ENCODE measurements around the gene FAM135A. TPM values are rescaled to one million over a fixed set of nuclear protein-coding genes. Genes with fewer than 3 reads are reported as not detected.

The FAM135A gene
- total and polyA plus RNA-seq, 2 of the 8 experiments (the other 6 are each of a cell fraction or from before 2014, with no cell fraction given), result 17.4 to 35.7 TPM

GRCh38 chr6:70388814-70389213, 24.5 kb upstream of the FAM135A start:
- Histone ChIP-seq H2BK12ac (ENCODE audit: low read depth, low read length) (no peak overlapping the region), H3K27me3 (replicated peaks in 1 of 4; ENCODE audit: control insufficient read depth in 3 of 4, extremely low read depth in 1 of 4, insufficient read depth in 3 of 4, low read length in 3 of 4) (no peaks in the 10 kb centered on the region), H3K79me2 (ENCODE audit: control insufficient read depth in 1 of 2, insufficient read depth in 2 of 2, low read length in 2 of 2) (no peaks in the 10 kb centered on the region), H2BK20ac (ENCODE audit: low read length) (no peak overlapping the region), H4K8ac (ENCODE audit: extremely low read depth, insufficient read depth, low read length) (no peak overlapping the region), H3K23me2 (ENCODE audit: low read depth, low read length) (no peaks in the 10 kb centered on the region), H4K20me1 (replicated peaks in 1 of 2; ENCODE audit: control insufficient read depth in 1 of 2, insufficient read depth in 2 of 2, low read length in 2 of 2) (no peaks in the 10 kb centered on the region), H4K91ac (replicated peaks; ENCODE audit: insufficient read length, low read length) (no peak overlapping the region), H3K18ac (ENCODE audit: extremely low read depth, low read length) (no peak overlapping the region), H3K79me1 (ENCODE audit: low read depth, low read length) (no peaks in the 10 kb centered on the region), H3K27ac (ENCODE audit: low read depth, low read length) (no peak overlapping the region), H3K4me2 (ENCODE audit: insufficient read depth in 1 of 2, low read depth in 2 of 2, low read length in 2 of 2) (no peak overlapping the region), H2BK120ac (replicated peaks; ENCODE audit: low read depth, low read length) (no peak overlapping the region), H3K56ac (replicated peaks; ENCODE audit: insufficient read length, low read depth, low read length) (no peak overlapping the region), H3K9ac (replicated peaks in 1 of 4; ENCODE audit: extremely low read depth in 1 of 4, low read depth in 3 of 4, low read length in 3 of 4) (no peak overlapping the region), H2BK15ac (ENCODE audit: low read length) (no peak overlapping the region), H3K23ac (ENCODE audit: insufficient read length) (no peak overlapping the region), H3K4me1 (replicated peaks in 1 of 4; ENCODE audit: control insufficient read depth in 3 of 4, insufficient read depth in 4 of 4, low read length in 3 of 4) (no peaks in the 10 kb centered on the region), H3K4me3 (ENCODE audit: extremely low read depth in 1 of 4, insufficient read depth in 2 of 4, low read depth in 3 of 4, low read length in 4 of 4) (no peak overlapping the region), H3K14ac (ENCODE audit: insufficient read length) (no peak overlapping the region), H2AFZ (ENCODE audit: low read length) (no peak overlapping the region), H3K4ac (replicated peaks; ENCODE audit: insufficient read length, low read depth, low read length) (no peak overlapping the region), H3K36me3 (ENCODE audit: control insufficient read depth in 2 of 4, insufficient read depth in 4 of 4, low read length in 3 of 4) (no peaks in the 10 kb centered on the region), H4K5ac (ENCODE audit: insufficient read length, low read depth, low read length) (no peak overlapping the region), H2AK5ac (ENCODE audit: low read depth, low read length) (no peak overlapping the region), H2BK5ac (ENCODE audit: low read depth, low read length) (no peak overlapping the region), H3K9me3 (ENCODE audit: insufficient read depth in 2 of 2, low read depth in 1 of 2, low read length in 1 of 2) (no peaks in the 10 kb centered on the region)
- ChIA-PET POLR2A (ENCODE audit: partially characterized antibody) (interaction anchor here (1.3 kb wide), 1 partner anchor 24 kb away, joined by 5 read pairs; the partner anchor contains the start of gene FAM135A), CTCF (ENCODE audit: partially characterized antibody) (interaction anchor here (0.6 to 3.1 kb wide), 10 partner anchors 9 to 168 kb away, joined by 3 to 24 read pairs (median 4); no protein-coding TSS in a partner anchor)
- TF ChIP-seq NANOG (IDR thresholded peaks at IDR 0.05; ENCODE audit: insufficient read depth, low read depth, low read length, poor library complexity, severe bottlenecking) (no peak), CBX5 (IDR thresholded peaks at IDR 0.05; ENCODE audit: low read depth, low read length) (no peak)
- WGBS, 2 experiments (ENCODE audit: extremely low coverage in 1 of 2, insufficient coverage in 1 of 2, insufficient read length in 1 of 2, insufficient replicate concordance in 2 of 2, low coverage in 1 of 2, low lambda C conversion rate in 2 of 2, missing lambda C conversion rate in 1 of 2), result 81% methylated on average over 1 of the region's 1 CpG; no CpG with 5 or more reads in 1 of the 2 experiments
- DNase-seq (ENCODE audit: low read depth in 1 of 2, low spot score in 2 of 2) (no peak), FAIRE-seq (no peak)

Data from H1 (cell line).